ENCODE measurements around the gene HRAS. TPM values are rescaled to one million over a fixed set of nuclear protein-coding genes. Genes with fewer than 3 reads are reported as not detected.

HRAS gene
- total and polyA plus RNA-seq, 2 of the 8 experiments (the other 6 are each of a cell fraction or from before 2014, with no cell fraction given) = 44.3 to 54.7 TPM

DNA sequence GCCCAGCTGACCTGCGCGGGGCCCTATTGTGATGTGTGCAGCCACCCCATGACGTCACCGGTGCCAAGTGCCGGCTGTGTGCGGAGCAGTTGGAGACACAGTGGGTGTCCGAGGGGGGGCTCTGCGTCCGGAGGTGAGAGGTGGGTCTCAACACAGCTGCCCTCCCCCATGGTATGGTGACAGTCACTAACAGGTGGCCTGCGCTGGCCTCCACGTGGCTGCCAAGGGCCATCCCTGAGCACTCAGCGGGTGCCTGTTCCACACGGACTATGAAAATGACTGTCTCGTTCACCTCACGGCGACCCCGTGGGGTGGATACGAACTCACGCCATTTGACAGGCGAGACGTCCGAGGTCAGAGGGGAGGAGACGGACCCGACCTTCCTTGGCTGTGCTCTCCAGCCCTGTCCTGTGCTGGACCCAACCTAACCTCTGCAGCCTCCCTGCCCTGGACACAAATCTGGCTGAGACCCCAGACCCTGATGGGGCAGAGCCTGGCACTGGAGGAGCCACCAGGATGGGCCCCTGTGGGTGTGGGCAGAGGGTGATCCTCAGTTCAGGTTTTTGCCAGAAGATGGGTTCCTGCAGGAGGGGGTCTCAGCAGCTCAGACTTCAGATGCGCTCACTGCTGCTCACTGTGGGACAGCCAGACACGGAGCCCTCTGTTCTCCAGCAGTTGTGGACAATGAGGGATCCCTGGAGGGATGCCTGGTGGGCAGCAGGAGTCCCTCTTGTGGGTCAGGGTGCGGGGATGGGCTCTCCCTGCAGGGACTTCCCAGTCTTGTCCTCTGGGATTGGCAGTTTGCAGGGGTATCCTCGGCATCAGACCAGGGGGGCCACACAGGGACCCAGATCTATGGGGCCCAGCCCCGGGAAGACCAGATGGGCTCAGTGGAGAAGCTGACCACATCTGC, 6.3 kb downstream of the HRAS start:
- Histone ChIP-seq H2BK20ac (ENCODE audit: low read length) (no peak overlapping the region), H3K23ac (ENCODE audit: insufficient read length) (no peak overlapping the region), H3K4me2 (ENCODE audit: insufficient read depth in 1 of 2, low read depth in 2 of 2, low read length in 2 of 2) (no peak overlapping the region), H3K79me2 (ENCODE audit: control insufficient read depth in 1 of 2, insufficient read depth in 2 of 2, low read length in 2 of 2) (no peaks in the 10 kb centered on the region), H2BK15ac (ENCODE audit: low read length) (no peak overlapping the region), H3K4me1 (replicated peaks in 1 of 4; ENCODE audit: control insufficient read depth in 3 of 4, insufficient read depth in 4 of 4, low read length in 3 of 4) (no peaks in the 10 kb centered on the region), H2BK12ac (ENCODE audit: low read depth, low read length) (no peak overlapping the region), H4K20me1 (replicated peaks in 1 of 2; ENCODE audit: control insufficient read depth in 1 of 2, insufficient read depth in 2 of 2, low read length in 2 of 2) (peaks cover 2 to 11% of the 10 kb centered on the region in 2 experiments), H3K27me3 (replicated peaks in 1 of 4; ENCODE audit: control insufficient read depth in 3 of 4, extremely low read depth in 1 of 4, insufficient read depth in 3 of 4, low read length in 3 of 4) (no peaks in the 10 kb centered on the region), H4K91ac (replicated peaks; ENCODE audit: insufficient read length, low read length) (no peak overlapping the region), H4K8ac (ENCODE audit: extremely low read depth, insufficient read depth, low read length) (no peak overlapping the region), H3K9ac (replicated peaks in 1 of 4; ENCODE audit: extremely low read depth in 1 of 4, low read depth in 3 of 4, low read length in 3 of 4) (no peak overlapping the region), H3K56ac (replicated peaks; ENCODE audit: insufficient read length, low read depth, low read length) (no peak overlapping the region), H4K5ac (ENCODE audit: insufficient read length, low read depth, low read length) (no peak overlapping the region), H3K9me3 (ENCODE audit: insufficient read depth in 2 of 2, low read depth in 1 of 2, low read length in 1 of 2) (no peaks in the 10 kb centered on the region), H2BK5ac (ENCODE audit: low read depth, low read length) (no peak overlapping the region), H3K36me3 (ENCODE audit: control insufficient read depth in 2 of 4, insufficient read depth in 4 of 4, low read length in 3 of 4) (peaks cover 0 to 15% (median 6%) of the 10 kb centered on the region in 4 experiments; a peak in 5 of 8 replicates), H3K14ac (ENCODE audit: insufficient read length) (no peak overlapping the region), H3K18ac (ENCODE audit: extremely low read depth, low read length) (no peak overlapping the region), H2AFZ (ENCODE audit: low read length) (no peak overlapping the region), H2AK5ac (ENCODE audit: low read depth, low read length) (no peak overlapping the region), H2BK120ac (replicated peaks; ENCODE audit: low read depth, low read length) (no peak overlapping the region), H3K4me3 (ENCODE audit: extremely low read depth in 1 of 4, insufficient read depth in 2 of 4, low read depth in 3 of 4, low read length in 4 of 4) (no peak overlapping the region), H3K27ac (ENCODE audit: low read depth, low read length) (no peak overlapping the region), H3K79me1 (ENCODE audit: low read depth, low read length) (no peaks in the 10 kb centered on the region), H3K4ac (replicated peaks; ENCODE audit: insufficient read length, low read depth, low read length) (no peak overlapping the region), H3K23me2 (ENCODE audit: low read depth, low read length) (no peaks in the 10 kb centered on the region)
- 93% methylated on average over 24 of the region's 29 CpGs; no CpG with 5 or more reads in 1 of the 2 experiments for WGBS, 2 experiments (ENCODE audit: extremely low coverage in 1 of 2, insufficient coverage in 1 of 2, insufficient read length in 1 of 2, insufficient replicate concordance in 2 of 2, low coverage in 1 of 2, low lambda C conversion rate in 2 of 2, missing lambda C conversion rate in 1 of 2)
- DNase-seq (ENCODE audit: low read depth in 1 of 2, low spot score in 2 of 2) (peak in 1 of 2 experiments; percentile 43), FAIRE-seq (no peak)
- POLR2A ChIA-PET (ENCODE audit: partially characterized antibody) = interaction anchor here (0.7 to 1.2 kb wide), 4 partner anchors 12 to 233 kb away, joined by 3 read pairs; no protein-coding TSS in a partner anchor
- CTCF ChIA-PET (ENCODE audit: partially characterized antibody) = interaction anchor here (1.4 kb wide), 1 partner anchor 10 kb away, joined by 7 read pairs; no protein-coding TSS in a partner anchor
- TF ChIP-seq CHD1 (IDR thresholded peaks at IDR 0.05; ENCODE audit: low read depth, low read length) (no peak), SP4 (IDR thresholded peaks at IDR 0.05; ENCODE audit: low read length) (no peak), CHD2 (IDR thresholded peaks at IDR 0.05; ENCODE audit: low read length) (no peak), SP2 (IDR thresholded peaks at IDR 0.05; ENCODE audit: low read length) (no peak), TBP (IDR thresholded peaks at IDR 0.05; ENCODE audit: low read depth, low read length) (no peak)
- TF ChIP-seq, protein P1, sequence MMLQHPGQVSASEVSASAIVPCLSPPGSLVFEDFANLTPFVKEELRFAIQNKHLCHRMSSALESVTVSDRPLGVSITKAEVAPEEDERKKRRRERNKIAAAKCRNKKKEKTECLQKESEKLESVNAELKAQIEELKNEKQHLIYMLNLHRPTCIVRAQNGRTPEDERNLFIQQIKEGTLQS (IDR thresholded peaks at IDR 0.05; ENCODE audit: insufficient read depth, low read depth, low read length) = no peak

Measured in H1 (cell line).